GM19193 (cell line): Measurements from ENCODE around the gene NOC2L.

Source experiments
- POLR2A ChIP-seq: IDR thresholded peaks from 4 replicates; pipeline ENCODE4 v1.6.1; 2011; ENCODE audit not compliant: insufficient read depth, insufficient read length; ENCODE audit errors: extremely low read depth

NOC2L gene

DNA sequence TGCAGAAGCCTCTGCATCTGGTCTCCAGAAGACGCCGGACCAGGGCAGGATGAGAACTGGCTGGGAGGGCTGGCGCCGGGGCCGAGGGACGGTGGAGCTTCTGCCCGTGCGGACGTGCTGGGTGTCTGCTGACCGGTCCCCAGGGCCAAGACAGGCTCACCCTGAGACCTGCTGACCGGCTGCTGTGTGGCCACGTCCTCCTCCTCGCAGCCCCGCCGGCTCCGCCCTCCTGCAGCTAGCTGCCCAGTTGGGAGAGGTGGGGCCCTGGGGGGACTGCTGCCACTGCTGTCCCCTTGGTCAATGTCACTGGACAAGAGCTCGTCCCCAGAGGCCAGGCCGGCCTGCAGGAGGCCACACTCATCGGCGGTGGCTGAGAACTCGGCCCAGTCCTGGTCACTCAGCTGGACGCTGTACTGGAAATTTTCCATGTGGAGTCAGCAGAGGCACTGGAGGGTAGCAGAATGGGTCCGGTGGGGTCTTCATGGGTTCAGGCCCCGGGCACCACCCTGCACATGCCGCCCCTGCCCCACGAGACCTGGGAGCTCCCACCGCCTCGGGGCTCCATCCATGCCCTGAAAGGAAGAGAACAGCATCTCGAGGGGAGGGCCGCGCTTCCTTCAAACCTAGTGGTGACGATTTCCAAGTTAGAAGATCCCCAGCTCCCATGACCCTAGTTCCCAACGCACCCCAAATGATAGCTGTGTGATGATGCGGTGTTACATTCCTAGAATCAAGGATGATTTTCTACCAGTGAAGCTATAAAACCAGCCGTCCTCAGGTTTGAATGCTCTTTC is 21.7 kb upstream of the NOC2L start:
- no peak for TF ChIP-seq POLR2A

DNA sequence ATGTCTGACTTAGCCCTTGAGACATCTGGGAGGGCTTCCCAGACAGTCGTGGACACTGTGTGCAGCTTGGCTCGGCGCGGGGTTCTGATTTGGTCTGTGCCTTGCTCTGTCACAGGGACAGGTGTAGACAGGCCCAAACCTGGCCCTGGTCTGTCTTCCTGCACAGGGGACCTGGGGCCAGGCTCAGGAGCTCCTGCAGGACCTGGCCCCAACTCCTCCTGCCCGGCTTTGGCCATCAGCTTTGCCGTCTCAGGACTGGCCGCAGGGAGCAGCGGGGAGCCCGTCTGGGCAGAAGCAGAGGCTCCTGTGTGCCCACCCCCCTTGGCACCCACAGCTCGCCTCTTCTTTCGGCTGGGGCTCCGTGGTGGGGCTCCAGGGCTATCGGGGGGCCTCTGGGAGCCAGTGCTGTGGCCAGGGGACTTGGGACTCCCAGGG is 21.1 kb upstream of the NOC2L start:
- TF ChIP-seq POLR2A: no peak

DNA sequence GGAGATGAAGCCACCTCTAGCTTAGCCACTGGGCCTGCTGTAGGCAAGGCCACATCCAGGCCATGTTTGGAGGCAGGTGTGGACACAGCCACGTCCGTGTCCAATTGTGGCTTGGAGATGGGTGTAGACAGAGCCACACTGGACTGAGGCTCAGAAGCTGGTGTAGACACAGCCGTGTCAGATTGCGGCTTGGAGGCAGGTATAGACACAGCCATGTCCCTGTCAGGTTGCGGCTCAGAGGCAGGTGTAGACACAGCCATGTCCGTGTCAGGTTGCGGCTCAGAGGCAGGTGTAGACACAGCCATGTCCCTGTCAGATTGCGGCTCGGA is 20.7 kb upstream of the NOC2L start:
- no peak for TF ChIP-seq POLR2A

DNA sequence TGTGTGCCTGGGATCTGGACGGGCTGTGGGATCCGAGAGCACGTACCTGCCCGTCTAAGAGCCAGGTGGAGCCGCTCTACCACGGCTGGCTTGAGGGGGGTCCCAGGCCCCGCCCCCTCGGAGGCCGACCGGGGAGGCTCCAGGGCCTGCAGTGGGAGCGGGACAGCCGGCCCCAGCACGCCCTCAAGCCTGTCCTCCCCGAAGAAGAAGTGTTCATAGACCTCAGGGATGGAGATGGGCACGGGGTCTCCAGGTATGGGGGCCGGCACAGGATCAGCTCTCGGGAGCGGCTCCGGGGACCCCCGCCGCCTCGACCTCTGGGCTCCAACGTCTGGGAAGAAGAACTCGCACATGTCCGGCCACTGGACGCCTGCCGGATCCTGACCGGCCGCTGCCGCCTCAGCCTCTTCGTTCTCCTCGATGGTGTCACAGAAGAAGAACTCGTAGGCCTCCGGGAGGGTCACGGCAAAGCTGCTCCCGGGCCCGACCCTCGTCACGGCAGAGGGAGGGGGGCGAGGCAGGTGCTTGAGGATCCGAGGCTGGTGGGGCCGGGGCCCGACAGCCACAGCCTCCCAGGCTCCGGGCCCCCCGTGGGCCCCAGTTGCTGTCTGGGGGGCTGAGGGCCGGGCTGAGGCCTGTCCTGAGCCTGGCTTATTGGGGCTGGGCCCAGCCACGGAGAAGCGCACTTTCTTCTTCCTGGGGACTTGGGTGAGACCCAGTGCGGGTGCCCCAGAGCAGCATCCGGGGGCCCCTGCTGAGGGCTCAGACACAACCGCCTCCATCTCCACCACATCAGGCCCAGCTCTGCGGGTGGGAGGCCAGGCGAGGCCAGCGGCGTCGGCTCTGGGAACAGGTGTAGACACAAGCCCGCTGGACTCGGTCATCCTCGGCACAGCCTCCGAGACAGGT is 20.0 kb upstream of the NOC2L start:
- no peak for TF ChIP-seq POLR2A

DNA sequence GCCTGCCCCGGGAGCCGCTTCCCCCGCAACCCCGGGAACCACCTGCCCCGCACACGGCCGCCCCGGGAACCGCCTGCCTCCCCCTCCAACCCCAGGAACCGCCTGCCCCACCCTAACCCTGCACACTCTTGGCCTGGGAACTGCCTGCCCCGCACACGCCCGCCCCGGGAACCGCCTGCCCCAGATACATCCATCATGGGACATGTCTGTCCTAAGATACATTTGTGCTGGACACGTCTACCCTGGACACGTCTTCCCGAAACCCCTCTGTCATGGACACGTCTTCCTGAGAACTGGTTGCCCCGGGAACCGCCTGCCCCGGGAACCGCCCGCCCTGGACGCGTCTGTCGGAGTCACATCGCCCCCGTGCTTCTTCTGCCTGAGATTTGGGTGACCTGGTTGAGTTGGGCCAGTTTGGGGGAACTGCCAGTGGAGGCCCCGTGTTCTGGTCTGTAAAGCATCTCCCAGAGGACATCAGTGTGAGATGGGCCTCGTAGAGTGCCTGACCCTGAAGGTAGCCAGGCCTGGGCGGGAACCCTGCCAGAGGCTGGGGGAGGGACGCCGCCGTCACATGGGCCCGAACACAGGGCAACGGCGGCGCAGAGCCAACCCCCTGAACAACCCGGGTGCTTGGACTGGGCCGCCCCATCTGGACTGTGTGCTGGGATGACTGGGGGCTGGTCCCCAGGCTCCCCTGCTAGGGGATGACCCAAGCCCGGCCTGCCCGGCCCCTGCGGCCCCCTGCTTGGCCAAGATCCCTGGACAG is 19.2 kb upstream of the NOC2L start:
- TF ChIP-seq POLR2A: no peak

DNA sequence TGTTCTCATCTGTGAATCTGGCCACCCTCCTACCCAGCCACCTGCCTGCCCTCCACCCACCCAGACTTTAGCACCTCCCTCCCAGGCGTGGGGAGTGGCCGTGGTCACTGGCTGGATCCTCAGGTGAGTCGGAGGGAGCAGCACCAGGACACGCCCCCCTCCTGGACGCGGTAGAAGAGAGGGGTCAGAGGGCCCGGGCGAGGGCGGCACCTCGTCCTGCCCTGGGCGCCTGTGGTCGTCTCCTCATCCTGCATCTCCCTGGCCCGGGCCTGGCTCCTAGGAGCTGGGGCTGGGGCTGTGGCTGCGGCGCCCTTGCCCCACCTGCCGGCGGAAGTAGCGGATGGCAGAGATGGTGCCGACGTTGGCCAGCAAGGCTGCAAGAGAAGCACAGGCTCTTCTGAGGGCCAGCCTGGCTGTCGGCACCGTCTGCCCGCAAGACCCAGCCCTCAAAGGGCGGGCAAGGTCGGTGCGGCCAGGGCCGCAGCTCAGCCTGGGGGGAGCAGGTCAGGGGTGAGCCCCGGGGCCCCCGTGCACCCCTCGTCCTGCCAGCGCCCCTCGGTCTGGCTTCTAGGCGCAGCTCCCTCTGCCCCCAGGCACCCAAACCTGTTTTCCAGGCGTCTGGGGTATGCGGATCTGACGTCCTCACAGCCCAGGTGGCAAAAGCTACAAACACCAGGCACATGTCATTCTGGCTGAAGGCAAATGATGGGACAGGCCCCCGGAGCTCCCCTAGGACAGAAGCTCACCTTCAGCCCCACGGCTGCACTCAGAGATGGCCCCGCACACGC is 17.0 kb upstream of the NOC2L start:
- TF ChIP-seq POLR2A: no peak

DNA sequence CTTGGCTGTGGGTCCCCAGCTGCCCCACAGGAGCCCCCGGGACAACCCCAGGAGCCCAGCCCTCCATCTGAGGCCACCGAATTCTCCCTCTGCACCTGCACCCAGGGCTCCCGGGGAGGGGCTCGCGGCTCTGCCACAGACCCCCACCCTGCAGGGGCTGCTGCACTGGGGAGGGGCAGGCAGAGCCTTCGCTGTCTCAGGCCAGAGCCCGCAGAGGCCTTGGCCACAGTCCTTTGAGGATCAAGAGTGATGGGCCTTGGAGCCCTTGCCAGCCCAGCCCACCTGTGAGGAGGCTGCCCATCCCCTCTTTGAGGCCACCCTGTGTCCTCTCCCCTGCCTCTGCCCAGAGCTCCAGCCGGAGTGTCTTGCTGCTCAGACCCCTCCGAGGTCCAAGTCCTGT is 16.3 kb upstream of the NOC2L start:
- TF ChIP-seq POLR2A: no peak

DNA sequence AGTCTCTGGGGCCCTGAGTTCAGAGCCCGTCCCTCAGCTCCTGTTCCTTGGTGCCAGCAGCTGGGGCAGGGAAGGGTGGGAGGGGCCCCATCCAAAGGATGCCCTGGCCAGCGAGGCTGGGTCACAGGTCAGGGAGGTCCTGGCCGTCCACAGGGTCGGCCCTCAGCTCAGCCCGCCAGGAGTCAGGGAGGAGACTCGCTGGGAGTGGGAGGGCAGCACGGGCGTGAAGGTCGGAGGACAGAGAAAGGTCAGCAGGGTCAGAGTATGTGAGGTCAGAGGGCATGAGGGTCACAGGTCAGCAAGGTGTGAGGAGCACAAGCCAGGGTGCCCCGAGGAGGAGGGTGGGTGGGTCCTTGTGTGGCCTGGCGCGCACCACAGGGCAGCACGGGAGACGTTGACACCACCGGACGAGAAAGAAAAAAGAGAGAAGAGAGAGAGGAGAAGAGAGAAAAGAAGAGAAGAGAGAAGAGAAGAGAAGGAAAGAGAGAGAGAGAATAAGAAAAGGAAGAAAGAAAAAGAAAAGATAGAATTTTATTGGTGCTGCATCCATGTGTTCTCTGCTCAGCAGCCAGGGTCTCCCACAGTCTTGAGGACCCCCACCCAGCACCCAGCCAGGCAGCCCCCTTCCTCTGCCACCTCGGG is 15.8 kb upstream of the NOC2L start:
- TF ChIP-seq POLR2A: no peak

DNA sequence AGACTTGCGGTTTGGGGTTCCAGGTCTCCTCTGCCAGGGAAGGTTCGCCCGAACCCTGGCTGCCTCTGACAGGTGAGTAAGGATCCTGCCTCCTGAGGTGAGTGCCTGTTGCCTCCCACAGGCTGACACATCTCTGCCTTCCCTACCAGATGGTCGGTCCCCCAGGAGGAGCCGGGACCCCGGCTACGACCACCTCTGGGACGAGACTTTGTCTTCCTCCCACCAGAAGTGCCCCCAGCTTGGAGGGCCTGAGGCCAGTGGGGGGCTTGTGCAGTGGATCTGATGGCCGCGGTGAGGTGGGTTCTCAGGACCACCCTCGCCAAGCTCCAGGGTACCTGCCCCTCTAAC is 15.2 kb upstream of the NOC2L start:
- TF ChIP-seq POLR2A: no peak

DNA sequence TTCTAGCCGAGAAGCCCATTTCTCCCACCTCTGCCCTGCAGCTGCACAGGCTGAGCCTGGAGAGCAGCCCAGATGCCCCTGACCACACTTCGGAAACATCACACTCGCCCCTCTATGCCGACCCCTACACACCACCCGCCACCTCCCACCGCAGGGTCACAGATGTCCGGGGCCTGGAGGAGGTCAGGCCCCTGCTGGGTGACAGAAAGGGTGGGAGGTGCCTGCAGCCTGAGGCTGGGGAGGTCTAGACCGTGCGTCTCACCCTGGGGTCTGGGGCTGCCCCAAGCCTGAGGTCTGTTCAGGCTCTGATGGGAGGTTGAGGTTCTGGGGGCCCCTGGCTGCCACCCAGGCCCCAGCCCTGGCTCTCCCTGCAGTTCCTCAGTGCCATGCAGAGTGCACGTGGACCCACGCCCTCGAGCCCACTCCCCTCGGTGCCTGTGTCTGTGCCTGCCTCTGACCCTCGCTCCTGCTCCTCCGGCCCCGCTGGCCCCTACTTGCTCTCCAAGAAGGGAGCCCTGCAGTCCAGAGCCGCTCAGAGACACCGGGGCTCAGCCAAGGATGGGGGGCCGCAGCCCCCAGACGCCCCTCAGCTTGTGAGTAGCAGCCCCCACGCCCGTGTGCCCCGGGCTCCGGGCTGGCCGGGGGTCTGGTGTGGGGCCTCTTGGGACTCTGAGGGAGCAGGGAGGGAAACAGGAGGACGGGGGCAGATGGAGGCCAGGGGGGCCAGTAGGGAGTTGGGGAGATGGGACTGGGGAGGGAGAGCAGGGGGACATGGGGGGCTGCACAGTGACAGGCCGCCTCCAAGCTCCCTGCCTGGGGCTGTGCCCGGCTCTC is 14.6 kb upstream of the NOC2L start:
- no peak for TF ChIP-seq POLR2A

DNA sequence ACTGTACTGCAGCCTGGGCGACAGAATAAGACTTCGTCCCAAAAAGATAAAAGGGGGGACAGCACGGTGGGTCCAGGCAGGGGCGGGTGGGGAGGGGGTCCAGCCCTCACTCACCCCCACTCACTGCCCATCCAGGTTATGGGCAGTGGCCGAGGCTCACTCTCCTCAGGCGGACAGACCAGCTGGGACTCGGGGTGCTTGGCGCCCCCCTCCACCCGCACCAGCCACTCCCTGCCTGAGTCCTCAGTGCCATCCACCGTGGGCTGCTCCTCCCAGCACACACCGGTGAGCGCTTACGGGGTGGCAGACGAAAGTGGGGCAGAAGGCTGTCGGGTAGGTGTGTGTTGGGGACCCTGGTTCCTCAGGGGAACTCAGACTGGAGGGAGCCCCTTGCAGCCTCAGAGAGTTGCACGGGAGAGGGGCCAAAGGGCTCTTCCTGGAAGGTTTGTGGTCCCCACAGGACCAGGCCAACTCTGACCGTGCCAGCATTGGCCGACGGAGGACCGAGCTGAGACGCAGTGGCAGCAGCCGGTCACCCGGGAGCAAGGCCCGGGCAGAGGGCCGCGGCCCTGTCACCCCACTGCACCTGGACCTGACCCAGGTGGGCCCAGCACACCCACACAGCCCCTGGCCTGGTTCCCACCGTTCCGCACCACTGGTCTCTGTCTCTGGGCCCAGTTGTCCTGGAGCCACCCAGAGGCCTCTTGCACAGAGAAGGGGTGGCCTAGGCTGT is 13.8 kb upstream of the NOC2L start:
- no peak for TF ChIP-seq POLR2A

DNA sequence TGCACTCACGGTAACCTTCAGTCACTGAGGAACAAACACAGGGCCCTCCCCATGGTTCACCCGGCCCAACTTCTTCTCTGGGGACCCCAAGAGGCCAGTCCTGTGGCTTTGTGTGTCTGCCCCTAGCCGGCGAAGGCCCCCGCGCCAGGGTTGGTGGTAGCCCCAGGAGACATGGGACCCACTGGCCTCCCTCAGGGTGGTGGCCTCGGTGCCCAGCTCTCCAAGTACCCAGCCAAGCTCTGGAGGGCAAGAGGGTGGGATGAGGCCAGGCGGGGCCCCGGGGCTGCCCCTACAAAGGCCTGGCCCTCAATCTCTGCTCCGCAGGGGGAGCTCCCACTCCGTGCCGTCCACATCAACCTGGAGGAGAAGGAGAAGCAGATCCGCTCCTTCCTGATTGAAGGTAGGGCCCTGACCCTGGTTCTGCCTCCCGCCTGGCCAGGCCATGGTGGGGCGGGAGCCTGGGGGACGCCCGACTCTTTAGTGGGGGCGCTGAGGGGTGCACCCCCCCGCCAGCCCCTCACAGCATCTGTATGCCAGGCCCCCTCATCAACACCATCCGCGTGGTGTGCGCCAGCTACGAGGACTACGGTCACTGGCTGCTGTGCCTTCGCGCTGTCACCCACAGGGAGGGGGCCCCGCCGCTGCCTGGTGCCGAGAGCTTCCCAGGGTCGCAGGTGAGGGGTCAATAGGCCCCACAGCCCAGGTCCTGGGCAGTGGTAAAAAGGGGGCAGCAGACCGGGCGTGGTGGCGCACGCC is 12.9 kb upstream of the NOC2L start:
- no peak for TF ChIP-seq POLR2A

DNA sequence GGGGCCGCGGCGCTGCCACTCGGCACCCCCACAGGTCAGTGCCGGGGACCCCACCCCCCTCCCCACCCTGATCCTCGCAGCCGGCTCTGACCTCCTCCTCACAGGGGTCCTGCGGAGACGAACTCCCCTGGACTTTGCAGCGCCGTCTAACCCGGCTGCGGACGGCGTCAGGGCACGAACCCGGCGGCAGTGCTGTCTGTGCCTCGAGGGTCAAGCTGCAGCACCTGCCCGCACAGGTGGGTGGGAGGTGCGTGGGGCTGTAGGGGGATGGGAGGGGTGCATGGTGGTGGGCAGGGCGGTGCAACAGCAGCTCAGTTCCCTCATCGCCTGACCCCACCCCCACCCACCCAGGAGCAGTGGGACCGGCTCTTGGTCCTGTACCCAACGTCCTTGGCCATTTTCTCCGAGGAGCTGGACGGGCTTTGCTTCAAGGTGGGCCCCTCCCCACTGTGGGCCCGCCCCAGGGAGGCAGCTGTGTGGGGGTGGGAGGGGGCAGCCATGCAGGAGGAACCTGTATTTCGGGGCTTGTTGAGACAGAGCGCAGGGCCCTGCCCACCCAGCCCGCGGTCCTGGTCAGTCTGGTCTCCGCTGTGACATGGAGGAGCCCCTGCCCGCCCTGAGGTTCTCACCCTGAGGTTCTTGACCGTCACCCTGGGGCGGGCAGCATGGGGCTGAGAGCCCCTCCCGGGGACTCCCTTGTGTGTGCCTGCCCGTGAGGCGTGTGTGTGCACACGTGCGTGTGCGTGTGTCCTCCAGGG is 12.1 kb upstream of the NOC2L start:
- no peak for TF ChIP-seq POLR2A
